Keratinocyte (primary cell): ENCODE data around the gene CD274. TPM values are rescaled to one million over a fixed set of nuclear protein-coding genes. Genes with fewer than 3 reads are reported as not detected.

Experiments used
- DNase-seq: peaks from one replicate; pipeline ENCODE4 v3.0.0-alpha.2; 2011; ENCODE audit warnings: low read depth, missing footprints, low spot score
- FAIRE-seq: peaks from 2 replicates; lab custom pipeline; 2011; peaks lifted over from hg19 to GRCh38; lab: Jason Lieb, UNC
- H2AFZ ChIP-seq: 2 replicates; pipeline ENCODE4 v1.6.0; 2012; ENCODE audit warnings: low read length, control low read depth, inconsistent platforms; ENCODE audit not compliant: control insufficient read depth
- H3K27ac ChIP-seq: 2 replicates; pipeline ENCODE4 v1.5.1; 2011; ENCODE audit warnings: low read length; ENCODE audit not compliant: control insufficient read depth, insufficient read depth
- H3K27me3 ChIP-seq: 3 replicates; pipeline ENCODE4 v1.6.0; 2011; ENCODE audit warnings: low read length; ENCODE audit not compliant: control insufficient read depth, insufficient read depth; ENCODE audit errors: extremely low read depth
- H3K36me3 ChIP-seq, 2 experiments: 2 replicates in 1 of 2; 3 replicates in 1 of 2; pipeline ENCODE4 v1.5.1; 2011; ENCODE audit warnings: low read length in 2 of 2, mild to moderate bottlenecking in 1 of 2; ENCODE audit not compliant: control insufficient read depth in 2 of 2, insufficient read depth in 2 of 2; ENCODE audit errors: extremely low read depth in 1 of 2
- H3K4me1 ChIP-seq: 3 replicates; pipeline ENCODE4 v1.5.1; 2011; ENCODE audit warnings: low read length; ENCODE audit not compliant: control insufficient read depth, insufficient read depth; ENCODE audit errors: extremely low read depth
- H3K4me2 ChIP-seq: 3 replicates; pipeline ENCODE4 v1.6.0; 2011; ENCODE audit warnings: low read depth, low read length; ENCODE audit not compliant: control insufficient read depth, insufficient read depth; ENCODE audit errors: extremely low read depth
- H3K4me3 ChIP-seq, 3 experiments: fragments of 200-600 bp in 1 of 3; sonication (generic) in 1 of 3; 2 replicates in 2 of 3; 3 replicates in 1 of 3; pipeline ENCODE4 v1.5.1; 2011 to 2016; ENCODE audit warnings: low read length in 3 of 3, mild to moderate bottlenecking in 3 of 3, control low read depth in 2 of 3, inconsistent platforms in 1 of 3, low read depth in 1 of 3, mixed read lengths in 1 of 3, mixed run types in 1 of 3, moderate library complexity in 1 of 3; ENCODE audit not compliant: control insufficient read depth in 2 of 3, insufficient read depth in 2 of 3; ENCODE audit errors: extremely low read depth in 1 of 3
- H3K79me2 ChIP-seq: 2 replicates; pipeline ENCODE4 v1.6.0; 2012; ENCODE audit warnings: low read length; ENCODE audit not compliant: control insufficient read depth, insufficient read depth
- H3K9ac ChIP-seq: 3 replicates; pipeline ENCODE4 v1.6.0; 2011; ENCODE audit warnings: low read length; ENCODE audit not compliant: control insufficient read depth, insufficient read depth; ENCODE audit errors: extremely low read depth
- H3K9me1 ChIP-seq: 3 replicates; pipeline ENCODE4 v1.6.0; 2011; ENCODE audit warnings: low read length; ENCODE audit not compliant: control insufficient read depth, insufficient read depth; ENCODE audit errors: extremely low read depth
- H3K9me3 ChIP-seq: 2 replicates; pipeline ENCODE4 v1.5.1; 2012; ENCODE audit warnings: low read depth, low read length; ENCODE audit not compliant: control insufficient read depth
- H4K20me1 ChIP-seq: 3 replicates; pipeline ENCODE4 v1.6.0; 2011; ENCODE audit warnings: low read length; ENCODE audit not compliant: control insufficient read depth, insufficient read depth; ENCODE audit errors: extremely low read depth
- EZH2 ChIP-seq: IDR thresholded peaks from one replicate; pipeline ENCODE4 v1.6.1; 2012; ENCODE audit warnings: inconsistent platforms, mild to moderate bottlenecking, low read length, moderate library complexity
- dilution Hi-C: fragments of 300-500 bp; cut with MboI; formaldehyde crosslinking; loops from one replicate; pipeline ENCODE4 v1.7.0; 2020; ENCODE audit warnings: low sequenced_read_pairs; ENCODE audit not compliant: extremely low pct_ligation_motif_present
- polyA plus RNA-seq, 5 experiments: library from polyadenylated mRNA; depleted of rRNA in 3 of 5; stranded (reverse) in 3 of 5; stranded (forward) in 1 of 5; unstranded in 1 of 5; fragments of >200 nt; gene quantifications; 1 replicate in 1 of 5; 2 replicates in 3 of 5; 3 replicates in 1 of 5; pipeline versions ENCODE4 v1.2.1 to v1.2.3, GENCODE V29; 2011 to 2012; ENCODE audit warnings: missing spikeins in 2 of 5, low read depth in 1 of 5, low replicate concordance in 1 of 5
- TF ChIP-seq, protein P1 (sequence below), 3 experiments: IDR thresholded peaks in 1 of 3; conservative IDR thresholded peaks in 1 of 3; optimal IDR thresholded peaks in 1 of 3; 2 replicates in 2 of 3; 3 replicates in 1 of 3; pipeline versions ENCODE3 to v1.5.1; 2011; ENCODE audit warnings: low read length in 3 of 3, mild to moderate bottlenecking in 3 of 3, moderate library complexity in 2 of 3, control low read depth in 1 of 3, inconsistent platforms in 1 of 3; ENCODE audit not compliant: insufficient read depth in 2 of 3; ENCODE audit errors: extremely low read depth in 1 of 3

Gene CD274
- polyA plus RNA-seq, 1 donor (not counting 4 experiments of a cell fraction or from before 2014, with no cell fraction given): 36.3 TPM

DNA sequence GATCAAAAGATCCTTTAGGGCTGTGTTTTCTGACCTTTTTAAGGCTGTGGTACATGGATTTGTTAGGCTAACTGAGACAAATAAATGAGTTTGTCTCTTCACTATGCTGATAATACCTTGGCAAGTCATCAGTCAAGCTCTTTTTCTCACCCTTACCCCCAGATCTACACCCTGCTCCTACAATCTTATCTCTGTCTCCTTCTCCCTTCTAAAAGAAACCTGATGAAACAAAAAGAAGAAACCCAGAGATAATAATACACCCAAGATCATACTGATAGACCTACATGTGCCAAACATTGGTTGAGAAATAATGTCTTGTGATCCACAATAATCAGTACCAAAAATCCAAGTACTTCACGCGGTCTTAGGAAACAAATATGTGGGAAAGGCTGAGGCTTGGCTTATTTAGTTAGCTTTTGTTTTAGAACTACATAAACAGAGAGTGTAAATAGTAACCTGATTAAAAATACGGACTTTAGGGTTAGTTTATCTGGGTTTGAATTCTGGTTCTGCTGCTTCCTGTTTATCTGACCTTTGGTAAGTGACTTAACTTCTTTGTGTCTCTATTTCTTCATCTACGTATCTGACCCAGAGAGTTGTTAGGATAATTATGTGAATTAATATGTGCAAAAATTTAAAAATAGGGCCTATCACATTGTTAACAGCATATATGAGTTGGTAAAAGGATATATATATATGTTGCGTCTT is 35.2 kb downstream of the CD274 start:
- no peak for FAIRE-seq
- H3K27me3 ChIP-seq: no peaks in the 10 kb centered on the region
- H3K9me3 ChIP-seq: no peaks in the 10 kb centered on the region
- no peak overlapping the region for H3K4me3 ChIP-seq
- dilution Hi-C loops: no loop called here
- H3K4me1 ChIP-seq: no peaks in the 10 kb centered on the region
- H3K9me1 ChIP-seq: no peaks in the 10 kb centered on the region
- TF ChIP-seq EZH2: no peak
- TF ChIP-seq, protein P1, sequence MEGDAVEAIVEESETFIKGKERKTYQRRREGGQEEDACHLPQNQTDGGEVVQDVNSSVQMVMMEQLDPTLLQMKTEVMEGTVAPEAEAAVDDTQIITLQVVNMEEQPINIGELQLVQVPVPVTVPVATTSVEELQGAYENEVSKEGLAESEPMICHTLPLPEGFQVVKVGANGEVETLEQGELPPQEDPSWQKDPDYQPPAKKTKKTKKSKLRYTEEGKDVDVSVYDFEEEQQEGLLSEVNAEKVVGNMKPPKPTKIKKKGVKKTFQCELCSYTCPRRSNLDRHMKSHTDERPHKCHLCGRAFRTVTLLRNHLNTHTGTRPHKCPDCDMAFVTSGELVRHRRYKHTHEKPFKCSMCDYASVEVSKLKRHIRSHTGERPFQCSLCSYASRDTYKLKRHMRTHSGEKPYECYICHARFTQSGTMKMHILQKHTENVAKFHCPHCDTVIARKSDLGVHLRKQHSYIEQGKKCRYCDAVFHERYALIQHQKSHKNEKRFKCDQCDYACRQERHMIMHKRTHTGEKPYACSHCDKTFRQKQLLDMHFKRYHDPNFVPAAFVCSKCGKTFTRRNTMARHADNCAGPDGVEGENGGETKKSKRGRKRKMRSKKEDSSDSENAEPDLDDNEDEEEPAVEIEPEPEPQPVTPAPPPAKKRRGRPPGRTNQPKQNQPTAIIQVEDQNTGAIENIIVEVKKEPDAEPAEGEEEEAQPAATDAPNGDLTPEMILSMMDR (optimal IDR thresholded peaks at IDR 0.05 in 1 of 3, IDR thresholded peaks at IDR 0.05 in 1 of 3, conservative IDR thresholded peaks at IDR 0.05 in 1 of 3; ENCODE audit: extremely low read depth in 1 of 3, insufficient read depth in 2 of 3, low read length in 3 of 3): no peak
- H3K27ac ChIP-seq: no peak overlapping the region
- H3K4me2 ChIP-seq: no peak overlapping the region
- DNase-seq: no peak
- H4K20me1 ChIP-seq: no peaks in the 10 kb centered on the region
- no peak overlapping the region for H2AFZ ChIP-seq
- no peaks in the 10 kb centered on the region for H3K79me2 ChIP-seq
- H3K36me3 ChIP-seq: no peaks in the 10 kb centered on the region
- H3K9ac ChIP-seq: no peak overlapping the region

DNA sequence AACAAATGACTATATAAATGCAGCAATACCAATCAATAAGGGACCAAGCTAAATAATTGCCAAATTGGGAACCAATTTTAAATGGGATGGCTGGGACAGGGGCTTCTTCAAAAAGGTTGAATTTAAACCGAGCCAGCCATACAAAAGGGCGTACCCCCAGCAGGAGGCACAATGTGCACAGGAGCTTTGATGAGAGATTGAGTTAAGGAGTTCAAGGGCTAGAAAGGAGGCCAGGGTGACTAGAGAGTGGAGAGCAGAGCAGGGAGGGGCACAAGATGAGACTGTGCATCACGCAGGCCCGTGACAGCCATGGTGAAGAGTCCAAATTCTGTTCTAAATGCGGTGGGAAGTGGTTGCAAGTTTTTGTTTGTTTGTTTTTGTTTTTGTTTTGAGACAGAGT is 36.6 kb downstream of the CD274 start:
- H3K9me1 ChIP-seq: no peaks in the 10 kb centered on the region
- H2AFZ ChIP-seq: no peak overlapping the region
- no peak overlapping the region for H3K9ac ChIP-seq
- H4K20me1 ChIP-seq: no peaks in the 10 kb centered on the region
- no peak overlapping the region for H3K4me2 ChIP-seq
- H3K27me3 ChIP-seq: no peaks in the 10 kb centered on the region
- no peak overlapping the region for H3K4me3 ChIP-seq
- dilution Hi-C loops: no loop called here
- no peaks in the 10 kb centered on the region for H3K36me3 ChIP-seq
- no peaks in the 10 kb centered on the region for H3K9me3 ChIP-seq
- TF ChIP-seq, protein P1 (optimal IDR thresholded peaks at IDR 0.05 in 1 of 3, IDR thresholded peaks at IDR 0.05 in 1 of 3, conservative IDR thresholded peaks at IDR 0.05 in 1 of 3; ENCODE audit: extremely low read depth in 1 of 3, insufficient read depth in 2 of 3, low read length in 3 of 3): no peak
- TF ChIP-seq EZH2: no peak
- H3K4me1 ChIP-seq: no peaks in the 10 kb centered on the region
- FAIRE-seq (no peak), DNase-seq (no peak)
- no peak overlapping the region for H3K27ac ChIP-seq
- no peaks in the 10 kb centered on the region for H3K79me2 ChIP-seq
